HG03108 (cell line): ENCODE data around the gene BZW1.
A peak's percentile ranks its signal among the peaks of the same experiment; 100 is the strongest.

Source experiments
- ATAC-seq: cut with Tn5 transposase; IDR thresholded peaks from one replicate; pipeline ENCODE4 v1.9.1; 2021; ENCODE audit warnings: moderate library complexity; ENCODE audit not compliant: unreplicated experiment

BZW1 gene

DNA sequence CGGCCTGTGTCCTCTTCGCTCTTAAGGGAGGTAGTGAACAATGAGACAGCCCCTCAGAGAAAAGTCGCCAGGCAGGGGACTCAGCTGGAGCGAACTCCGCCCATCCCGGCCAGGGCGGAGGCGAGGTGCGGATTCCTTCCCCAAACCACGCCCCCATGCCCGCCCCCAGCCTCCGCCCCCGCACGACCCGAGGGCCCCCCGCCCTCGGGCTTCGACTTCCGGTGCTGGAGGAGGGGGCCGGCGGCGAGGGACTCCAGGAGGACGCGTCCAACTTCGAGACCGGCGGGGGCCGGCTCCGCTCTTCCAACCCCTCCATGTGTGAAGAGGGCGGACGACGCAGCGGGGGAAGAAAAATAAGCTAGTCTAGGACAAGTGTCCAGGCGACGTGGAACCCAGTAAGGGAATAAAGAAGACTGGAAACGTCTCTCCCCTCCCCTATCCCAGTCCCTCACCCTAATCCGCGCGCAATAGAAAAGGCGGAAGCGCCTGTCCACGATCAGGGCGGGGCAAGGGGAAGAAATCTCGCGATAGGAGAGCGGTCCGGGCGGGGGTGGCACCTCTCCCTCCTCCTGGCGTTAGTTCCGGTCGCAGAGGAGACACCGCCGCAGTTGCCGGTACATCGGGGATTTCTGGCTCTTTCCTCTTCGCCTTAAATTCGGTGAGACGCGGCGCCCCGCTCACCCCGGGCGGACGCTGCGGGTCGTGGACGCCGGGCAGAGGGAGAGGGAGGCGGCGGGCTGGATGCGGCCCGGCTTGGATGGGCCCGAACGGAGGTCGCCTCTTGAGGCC lies at the start of gene BZW1:
TSS of gene BZW1 (plus strand) at position 578 of the 789 bp plus-strand sequence. CDS start 1,308 bp downstream, outside the sequence.
- peak; percentile 71 for ATAC-seq

- ATAC-seq: no peak
Measured at GRCh38 chr2:200762127-200762526, 49.6 kb upstream of the BZW1 start.

DNA sequence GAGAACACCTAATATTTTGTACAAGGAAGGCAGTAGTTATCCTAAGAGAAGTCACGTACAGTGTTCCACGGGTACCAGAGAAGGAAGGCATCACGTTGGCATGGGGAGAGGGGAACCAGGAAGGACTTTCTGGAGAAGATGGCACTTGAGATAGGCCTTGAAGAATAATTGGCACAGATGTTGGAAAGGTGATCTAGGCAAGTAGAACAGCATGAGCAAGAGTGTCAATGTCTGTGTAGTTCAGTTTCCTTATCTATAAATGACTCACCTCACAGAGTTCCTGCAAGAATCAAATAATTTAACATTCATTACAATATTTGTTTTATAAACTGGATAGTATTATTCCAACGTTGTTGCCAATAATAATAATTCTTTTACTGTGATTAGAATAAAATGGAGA lies 48.3 kb upstream of the BZW1 start:
- ATAC-seq: no peak

GRCh38 chr2:200765139-200765951 lies 46.4 kb upstream of the BZW1 start:
- ATAC-seq: no peak

- ATAC-seq: no peak
Measured at GRCh38 chr2:200765995-200766660, 45.6 kb upstream of the BZW1 start.

DNA sequence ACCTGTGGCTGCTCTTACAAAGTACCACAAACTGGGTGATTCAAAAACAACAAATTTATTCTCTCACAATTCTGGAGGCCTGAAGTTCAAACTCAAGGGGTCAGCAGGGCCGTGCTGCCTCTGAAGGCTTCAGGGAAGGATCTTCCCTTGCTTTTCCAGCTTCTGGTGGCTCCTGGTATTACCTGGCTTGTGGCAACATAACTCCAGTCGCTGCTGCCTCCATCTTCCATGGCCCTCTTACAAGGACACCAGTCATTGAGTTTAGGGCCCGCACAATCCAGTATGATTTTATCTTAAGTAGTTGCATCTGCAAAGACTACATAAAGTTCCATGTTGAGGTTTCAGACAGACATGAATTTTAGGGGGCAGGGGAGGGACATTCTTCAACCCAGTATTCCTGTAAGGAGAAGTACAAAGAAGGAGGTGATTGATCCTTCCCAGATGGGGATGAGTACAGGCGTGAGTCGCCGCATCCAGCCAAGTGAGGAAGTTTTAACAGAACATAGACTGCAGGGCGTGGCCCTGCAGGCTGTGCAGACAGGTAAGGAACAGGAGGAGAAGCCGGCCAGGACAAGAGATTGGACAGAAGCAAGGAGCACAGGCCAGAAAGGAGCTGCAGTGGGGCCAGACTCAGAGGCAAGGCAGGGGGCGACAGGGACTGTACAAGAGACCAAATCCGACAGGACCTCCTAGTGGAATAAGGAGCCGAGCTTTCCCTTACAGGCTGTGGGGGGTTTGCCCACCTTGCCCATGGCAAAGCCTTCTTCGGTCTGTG lies 44.4 kb upstream of the BZW1 start:
- no peak for ATAC-seq

- no peak for ATAC-seq
Measured at GRCh38 chr2:200770847-200771246, 40.9 kb upstream of the BZW1 start.

DNA sequence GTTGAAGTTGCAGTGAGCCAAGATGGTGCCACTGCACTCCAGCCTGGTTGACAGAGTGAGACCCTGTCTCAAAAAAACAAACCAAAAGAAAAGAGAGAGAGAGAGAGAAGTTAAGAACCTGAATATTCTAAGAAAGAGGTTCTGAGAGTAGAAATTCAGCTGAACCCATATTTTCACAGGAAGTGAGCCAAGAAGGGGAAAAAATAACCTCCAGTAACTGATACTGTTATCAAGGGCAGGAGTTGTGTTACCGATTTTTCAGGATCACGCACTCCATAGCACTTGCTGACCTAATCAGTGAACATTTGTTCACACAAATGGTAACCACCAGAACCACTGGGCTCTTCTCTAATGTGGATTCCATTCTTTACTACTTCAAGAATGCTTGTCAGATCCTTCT lies 39.1 kb upstream of the BZW1 start:
- ATAC-seq: peak; percentile 59

- ATAC-seq: no peak
Measured at GRCh38 chr2:200773083-200773482, 38.6 kb upstream of the BZW1 start.

- no peak for ATAC-seq
Measured at GRCh38 chr2:200774920-200775319, 36.8 kb upstream of the BZW1 start.

DNA sequence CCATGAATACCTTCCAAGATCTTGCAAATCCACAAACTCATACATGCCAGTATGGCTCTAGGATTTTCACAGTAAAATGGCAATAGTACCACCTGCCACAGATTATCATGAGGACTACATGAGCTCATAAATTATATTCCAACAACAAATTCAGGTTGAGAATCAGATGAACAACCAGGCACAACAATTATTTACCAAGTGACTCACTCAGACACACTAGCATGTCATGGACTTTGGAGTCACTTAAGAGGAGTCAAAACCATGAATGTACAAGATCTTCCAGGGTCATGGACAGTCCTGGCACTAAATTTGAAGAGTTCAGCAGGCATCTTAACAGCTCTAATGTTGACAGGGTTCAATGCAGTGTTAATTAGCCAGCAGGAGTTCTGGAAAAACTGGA lies 34.4 kb upstream of the BZW1 start:
- ATAC-seq: no peak

DNA sequence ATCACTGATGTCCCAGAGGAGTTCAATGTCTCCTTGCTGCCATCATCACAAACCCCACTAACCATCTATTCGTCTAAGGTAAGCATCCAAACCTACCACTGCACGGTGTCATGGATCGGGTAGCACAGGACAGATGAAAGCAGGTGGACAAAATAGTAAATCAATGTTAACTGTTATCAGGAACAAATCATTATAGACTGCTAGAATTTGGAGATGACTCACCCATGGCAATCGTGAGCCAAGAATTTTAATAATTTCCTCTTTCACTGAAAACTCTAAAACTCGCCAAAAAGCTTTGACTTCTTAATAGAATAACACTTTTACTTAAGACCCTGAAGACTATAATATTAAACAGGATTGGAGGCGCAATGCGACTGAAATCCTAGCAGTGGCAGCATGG lies 33.7 kb upstream of the BZW1 start:
- ATAC-seq: no peak

DNA sequence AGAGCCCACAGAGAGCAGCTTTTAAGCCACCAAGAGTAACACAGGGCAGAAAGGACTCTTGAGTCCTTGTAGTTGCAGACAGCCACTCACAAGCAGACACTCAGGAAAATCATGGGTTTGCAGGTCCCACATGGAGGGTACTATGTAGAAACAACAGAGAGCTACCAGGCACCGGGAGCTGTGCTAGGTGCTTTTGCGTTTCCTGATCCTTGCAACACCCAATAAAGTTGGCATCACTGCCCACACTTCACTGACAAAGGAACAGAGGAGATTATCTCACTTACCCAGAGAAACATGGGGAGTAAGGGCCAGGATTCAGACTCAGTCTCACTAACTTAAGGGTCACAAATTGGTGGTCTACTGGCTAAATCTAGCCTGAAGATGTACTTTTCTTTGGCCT lies 32.5 kb upstream of the BZW1 start:
- ATAC-seq: no peak

DNA sequence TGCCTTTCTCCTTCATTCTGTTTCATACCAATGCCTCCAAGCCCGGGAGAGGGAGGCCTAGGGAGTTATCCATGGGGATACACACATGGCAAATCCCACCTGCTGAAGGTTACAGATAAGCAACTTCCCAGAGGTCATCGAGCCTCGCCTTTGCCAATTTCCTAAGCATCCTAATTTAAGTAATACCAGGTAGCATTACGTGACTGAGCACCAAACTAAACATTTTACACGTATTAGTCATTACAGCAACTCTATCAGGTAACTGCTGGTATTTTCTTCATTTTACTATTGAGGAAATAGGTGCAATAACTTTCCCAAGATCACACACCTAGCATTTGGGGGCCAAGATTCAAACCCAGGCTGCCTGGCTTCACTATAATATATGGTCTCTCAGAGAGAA lies 30.1 kb upstream of the BZW1 start:
- ATAC-seq: no peak

DNA sequence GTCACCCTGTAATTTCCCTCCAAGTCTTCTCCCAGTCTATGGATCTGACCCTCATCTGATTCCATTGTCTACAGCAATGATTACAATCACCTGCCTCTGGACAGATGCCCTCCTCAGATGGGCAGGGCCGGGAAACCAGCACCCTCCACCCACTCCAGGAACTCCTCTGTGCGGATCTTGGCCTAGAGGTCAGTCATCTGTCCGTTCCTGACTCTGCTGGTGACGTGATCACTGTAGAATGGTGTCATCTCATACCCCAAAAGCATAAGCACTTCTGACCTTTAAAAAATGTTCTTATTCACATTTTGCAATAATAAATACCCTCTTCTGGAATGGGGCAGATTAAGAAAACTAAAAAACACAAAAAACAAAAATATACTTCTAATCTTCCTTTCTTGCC lies 29.5 kb upstream of the BZW1 start:
- ATAC-seq: no peak

- ATAC-seq: no peak
Measured at GRCh38 chr2:200784215-200784614, 27.5 kb upstream of the BZW1 start.

- no peak for ATAC-seq
Measured at GRCh38 chr2:200786423-200786822, 25.3 kb upstream of the BZW1 start.

DNA sequence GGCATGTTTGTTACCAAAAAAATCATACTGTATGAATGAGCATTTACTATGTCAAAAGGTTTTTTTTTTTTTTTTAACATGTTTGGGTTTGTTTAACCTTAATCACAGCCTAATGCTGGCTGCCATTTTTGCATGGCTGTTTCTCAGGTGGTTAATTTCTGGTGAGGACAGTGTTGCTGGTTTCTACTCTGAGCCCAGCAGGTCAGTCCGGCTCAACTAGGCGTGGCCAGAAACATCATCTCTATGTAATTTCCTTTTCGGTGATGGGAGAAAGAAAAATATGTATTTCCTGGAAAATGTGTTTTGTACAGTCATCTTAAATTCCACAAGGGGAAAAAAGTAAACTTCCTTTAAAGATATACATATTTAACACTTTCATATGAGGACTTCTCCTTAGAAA lies 24.9 kb upstream of the BZW1 start:
- no peak for ATAC-seq

- ATAC-seq: no peak
Measured at GRCh38 chr2:200787351-200788120, 24.2 kb upstream of the BZW1 start.

DNA sequence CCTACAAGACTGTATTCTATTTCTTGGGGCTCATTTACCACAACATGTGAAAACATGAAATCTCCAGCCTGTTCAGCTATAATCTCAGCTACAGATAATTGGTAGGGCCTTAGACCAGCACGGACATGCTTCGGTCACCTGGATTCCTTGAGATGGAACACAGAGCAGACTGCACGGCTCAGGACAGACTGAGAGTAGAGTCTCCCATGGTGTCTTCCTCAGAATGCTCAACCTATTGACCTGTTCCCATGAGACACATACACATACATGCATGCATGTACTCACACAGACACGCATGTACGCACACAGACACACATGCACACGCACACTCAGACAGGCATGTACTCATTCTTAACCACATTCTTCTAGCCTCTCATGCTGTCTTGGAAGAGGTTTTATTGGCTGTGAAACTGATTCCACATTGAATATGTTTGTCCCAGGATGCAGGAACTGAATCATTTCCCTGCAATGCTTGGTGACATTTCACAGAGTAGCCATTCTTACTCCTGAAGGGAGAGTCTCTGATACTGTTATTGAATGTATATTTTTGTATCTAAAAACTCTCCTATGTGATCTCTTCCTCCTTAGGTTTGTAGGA lies 23.5 kb upstream of the BZW1 start:
- no peak for ATAC-seq
